Neuronal stem cell (in vitro differentiated cells): ENCODE measurements around the gene LSP1.

Experiments used
- DNase-seq: peaks from one replicate; pipeline ENCODE4 v3.0.0-alpha.2; 2013; ENCODE audit warnings: low spot score
- H2AFZ ChIP-seq: one replicate; pipeline ENCODE4 v1.6.1; 2013; ENCODE audit warnings: mild to moderate bottlenecking, low read length, inconsistent platforms
- H2AK5ac ChIP-seq: 2 replicates; pipeline ENCODE4 v1.6.1; 2013; ENCODE audit warnings: low read depth, mild to moderate bottlenecking, inconsistent platforms, low read length, moderate library complexity, mixed read lengths
- H2BK120ac ChIP-seq: 2 replicates; pipeline ENCODE4 v1.6.1; 2013; ENCODE audit warnings: low read depth, mild to moderate bottlenecking, inconsistent platforms, low read length, moderate library complexity, mixed read lengths
- H2BK12ac ChIP-seq: one replicate; pipeline ENCODE4 v1.6.1; 2013; ENCODE audit warnings: low read length, inconsistent platforms
- H2BK15ac ChIP-seq: 2 replicates; pipeline ENCODE4 v1.6.1; 2013; ENCODE audit warnings: mild to moderate bottlenecking, low read length, inconsistent platforms, mixed read lengths
- H2BK5ac ChIP-seq: one replicate; pipeline ENCODE4 v1.6.1; 2013; ENCODE audit warnings: inconsistent platforms, mild to moderate bottlenecking, low read length, moderate library complexity
- H3K14ac ChIP-seq: one replicate; pipeline ENCODE4 v1.6.1; 2013; ENCODE audit warnings: low read length, inconsistent platforms
- H3K18ac ChIP-seq: 2 replicates; pipeline ENCODE4 v1.6.1; 2013; ENCODE audit warnings: low read length, inconsistent platforms
- H3K23ac ChIP-seq: 2 replicates; pipeline ENCODE4 v1.6.1; 2013; ENCODE audit warnings: low read depth, mild to moderate bottlenecking, mixed read lengths, low read length, inconsistent platforms; ENCODE audit not compliant: poor library complexity
- H3K27ac ChIP-seq: replicated peaks from 3 replicates; pipeline ENCODE4 v1.5.1; 2013; ENCODE audit warnings: low read length, inconsistent platforms
- H3K27me3 ChIP-seq, 3 experiments: 2 replicates each; pipeline ENCODE4 v1.6.1; 2013; ENCODE audit warnings: low read length in 3 of 3, mild to moderate bottlenecking in 2 of 3, inconsistent platforms in 1 of 3, low read depth in 1 of 3, mixed read lengths in 1 of 3, moderate library complexity in 1 of 3; ENCODE audit not compliant: control insufficient read depth in 3 of 3, insufficient read depth in 3 of 3
- H3K36me3 ChIP-seq, 2 donors: replicated peaks in 1 of 2; 2 replicates each; pipeline ENCODE4 v1.6.1; 2013; ENCODE audit warnings: low read length in 2 of 2; ENCODE audit not compliant: control insufficient read depth in 2 of 2, insufficient read depth in 2 of 2
- H3K4ac ChIP-seq: 2 replicates; pipeline ENCODE4 v1.6.1; 2013; ENCODE audit warnings: inconsistent platforms, mild to moderate bottlenecking, low read length, moderate library complexity
- H3K4me1 ChIP-seq, 2 donors: 1 replicate in 1 of 2; 2 replicates in 1 of 2; pipeline ENCODE4 v1.6.1; 2013; ENCODE audit warnings: low read length in 2 of 2, low read depth in 1 of 2; ENCODE audit not compliant: control insufficient read depth in 2 of 2, insufficient read depth in 1 of 2
- H3K4me2 ChIP-seq: one replicate; pipeline ENCODE4 v1.6.1; 2013; ENCODE audit warnings: mild to moderate bottlenecking, low read length, inconsistent platforms; ENCODE audit not compliant: insufficient read depth, poor library complexity, severe bottlenecking
- H3K4me3 ChIP-seq, 2 donors: 2 replicates each; pipeline ENCODE4 v1.5.1; 2013; ENCODE audit warnings: low read length in 2 of 2, mild to moderate bottlenecking in 2 of 2, inconsistent platforms in 1 of 2, moderate library complexity in 1 of 2
- H3K79me1 ChIP-seq: one replicate; pipeline ENCODE4 v1.6.1; 2013; ENCODE audit warnings: low read depth, mild to moderate bottlenecking, inconsistent platforms, low read length, moderate library complexity
- H3K9ac ChIP-seq: one replicate; pipeline ENCODE4 v1.6.1; 2013; ENCODE audit warnings: mild to moderate bottlenecking, low read depth, low read length, inconsistent platforms; ENCODE audit not compliant: poor library complexity
- H3K9me3 ChIP-seq, 2 donors: replicated peaks in 1 of 2; 2 replicates each; pipeline versions ENCODE3 to v1.6.1; 2013; ENCODE audit warnings: low read length in 2 of 2, mild to moderate bottlenecking in 2 of 2, inconsistent platforms in 1 of 2, low read depth in 1 of 2, mixed read lengths in 1 of 2, moderate library complexity in 1 of 2; ENCODE audit not compliant: control insufficient read depth in 2 of 2, insufficient read depth in 1 of 2
- H4K8ac ChIP-seq: one replicate; pipeline ENCODE4 v1.6.1; 2013; ENCODE audit warnings: low read depth, mild to moderate bottlenecking, inconsistent platforms, low read length, moderate library complexity
- H4K91ac ChIP-seq: one replicate; pipeline ENCODE4 v1.6.1; 2013; ENCODE audit warnings: low read length, low read depth, mild to moderate bottlenecking, inconsistent platforms; ENCODE audit not compliant: poor library complexity
- WGBS, 2 donors: extraction: QIAGEN DNeasy Blood & Tissue Kit; methylation state at CpG; one replicate each; pipeline ENCODE4 v1.1.7; 2013; ENCODE audit warnings: missing lambda C conversion rate in 2 of 2, mixed read lengths in 1 of 2; ENCODE audit not compliant: insufficient read length in 2 of 2, insufficient replicate concordance in 1 of 2; ENCODE audit errors: extremely low coverage in 2 of 2; 5-methylcytosine and 5-hydroxymethylcytosine counted together

The LSP1 gene

GRCh38 chr11:1877211-1878136 lies 24.6 kb downstream of the LSP1 start:
- Histone ChIP-seq H3K27ac (no peak overlapping the region), H2BK120ac (peak overlapping the region; percentile 72), H2BK5ac (no peak overlapping the region), H3K79me1 (no peaks in the 10 kb centered on the region), H3K27me3 (no peaks in the 10 kb centered on the region), H2AK5ac (peak overlapping the region; percentile 95), H2AFZ (no peak overlapping the region), H3K4ac (peak overlapping the region; percentile 66), H3K9me3 (no peaks in the 10 kb centered on the region), H3K36me3 (no peaks in the 10 kb centered on the region), H3K14ac (no peak overlapping the region), H3K4me2 (no peak overlapping the region), H4K8ac (peak overlapping the region; percentile 65), H4K91ac (no peak overlapping the region), H2BK15ac (peak overlapping the region; percentile 74), H3K9ac (peak overlapping the region; percentile 70), H3K4me3 (no peak overlapping the region), H2BK12ac (peak overlapping the region; percentile 73), H3K23ac (peak overlapping the region; percentile 65), H3K4me1 (peaks cover 5 to 17% of the 10 kb centered on the region in 2 donors), H3K18ac (peak overlapping the region; percentile 65)
- no peak for DNase-seq
- WGBS, 2 donors, result no CpG with 5 or more reads among the region's 33 CpGs

GRCh38 chr11:1878137-1879031 lies 25.5 kb downstream of the LSP1 start:
- Histone ChIP-seq H3K9ac (no peak overlapping the region), H2BK5ac (no peak overlapping the region), H2BK12ac (peak overlapping the region; percentile 84), H3K27ac (no peak overlapping the region), H3K4me3 (no peak overlapping the region), H2AFZ (no peak overlapping the region), H2BK120ac (peak overlapping the region; percentile 72), H3K4me2 (no peak overlapping the region), H3K79me1 (no peaks in the 10 kb centered on the region), H3K23ac (no peak overlapping the region), H2BK15ac (peak overlapping the region; percentile 75), H3K4ac (peak overlapping the region; percentile 66), H4K8ac (no peak overlapping the region), H3K27me3 (peaks cover 0 to 1% (median 0%) of the 10 kb centered on the region in 3 experiments), H2AK5ac (peak overlapping the region; percentile 95), H3K36me3 (no peaks in the 10 kb centered on the region), H3K9me3 (no peaks in the 10 kb centered on the region), H4K91ac (no peak overlapping the region), H3K4me1 (peaks cover 7 to 10% of the 10 kb centered on the region in 2 donors), H3K18ac (peak overlapping the region; percentile 85), H3K14ac (no peak overlapping the region)
- WGBS, 2 donors, result no CpG with 5 or more reads among the region's 30 CpGs
- DNase-seq, result no peak

GRCh38 chr11:1879342-1879940 lies 26.6 kb downstream of the LSP1 start:
- H3K79me1 ChIP-seq, result no peaks in the 10 kb centered on the region
- peak overlapping the region; percentile 91 for H3K23ac ChIP-seq
- no CpG with 5 or more reads among the region's 13 CpGs for WGBS, 2 donors
- H2AK5ac ChIP-seq, result peak overlapping the region; percentile 95
- H2BK5ac ChIP-seq, result peak overlapping the region; percentile 84
- no peak overlapping the region for H3K14ac ChIP-seq
- H3K4me1 ChIP-seq, result peaks cover 5 to 7% of the 10 kb centered on the region in 2 donors
- H2BK15ac ChIP-seq, result peak overlapping the region; percentile 90
- H3K9me3 ChIP-seq, result no peaks in the 10 kb centered on the region
- no peak overlapping the region for H4K91ac ChIP-seq
- DNase-seq, result no peak
- peak overlapping the region; percentile 70 for H2AFZ ChIP-seq
- H3K9ac ChIP-seq, result peak overlapping the region; percentile 72
- H3K4me3 ChIP-seq, result no peak overlapping the region
- peaks cover 0 to 3% (median 0%) of the 10 kb centered on the region in 3 experiments for H3K27me3 ChIP-seq
- H3K4ac ChIP-seq, result no peak overlapping the region
- peak overlapping the region; percentile 87 for H2BK120ac ChIP-seq
- no peak overlapping the region for H3K4me2 ChIP-seq
- H4K8ac ChIP-seq, result peak overlapping the region; percentile 23
- peak overlapping the region; percentile 90 for H2BK12ac ChIP-seq
- no peak overlapping the region for H3K27ac ChIP-seq
- H3K36me3 ChIP-seq, result no peaks in the 10 kb centered on the region
- peak overlapping the region; percentile 78 for H3K18ac ChIP-seq
